ENCODE data around the gene DAW1. TPM values are rescaled to one million over a fixed set of nuclear protein-coding genes. Genes with fewer than 3 reads are reported as not detected.

The DAW1 gene
- total RNA-seq, 1 experiment from 2014 or later, result 0.37 TPM

GRCh38 chr2:227888289-227888688, 16.9 kb downstream of the DAW1 start:
- Histone ChIP-seq H3K23ac (ENCODE audit: insufficient read length, low read depth, low read length) (no peak overlapping the region), H3K79me2 (ENCODE audit: insufficient read depth, low read length) (no peaks in the 10 kb centered on the region), H3K4ac (ENCODE audit: low read depth, low read length) (no peak overlapping the region), H3K27me3 (ENCODE audit: insufficient read depth, low read length) (no peaks in the 10 kb centered on the region), H3K79me1 (ENCODE audit: insufficient read depth, low read depth, low read length, poor library complexity, severe bottlenecking) (no peaks in the 10 kb centered on the region), H3K23me2 (ENCODE audit: insufficient read length, low read depth, low read length, poor library complexity, severe bottlenecking) (no peaks in the 10 kb centered on the region), H3K9me3 (ENCODE audit: control insufficient read depth, low read depth, low read length) (no peaks in the 10 kb centered on the region), H3K4me2 (ENCODE audit: insufficient read depth, insufficient read length, low read length) (no peak overlapping the region), H2BK12ac (ENCODE audit: insufficient read length, low read depth, low read length) (no peak overlapping the region), H3K14ac (ENCODE audit: insufficient read depth, low read length) (no peak overlapping the region), H2BK5ac (ENCODE audit: insufficient read length, low read length) (no peak overlapping the region), H3T11ph (ENCODE audit: low read length) (no peak overlapping the region), H2AK5ac (ENCODE audit: insufficient read length, low read length) (no peak overlapping the region), H3K4me1 (ENCODE audit: insufficient read depth, low read length) (no peaks in the 10 kb centered on the region), H2BK15ac (ENCODE audit: low read depth, low read length) (no peak overlapping the region), H3K27ac (ENCODE audit: insufficient read length, low read depth, low read length) (no peak overlapping the region), H4K5ac (ENCODE audit: insufficient read length, low read depth, low read length) (no peak overlapping the region), H3K56ac (ENCODE audit: insufficient read length, low read depth, low read length) (no peak overlapping the region), H3K9ac (ENCODE audit: extremely low read depth, insufficient read length, low read length) (no peak overlapping the region), H2BK20ac (ENCODE audit: low read depth, low read length, poor library complexity, severe bottlenecking) (no peak overlapping the region), H4K8ac (replicated peaks; ENCODE audit: insufficient read length, low read depth, low read length) (no peak overlapping the region), H4K20me1 (ENCODE audit: control insufficient read depth, insufficient read depth, insufficient read length) (no peaks in the 10 kb centered on the region), H3K18ac (ENCODE audit: insufficient read length, low read depth, low read length) (no peak overlapping the region), H4K91ac (ENCODE audit: insufficient read length, low read depth, low read length) (no peak overlapping the region), H2BK120ac (ENCODE audit: low read depth, low read length, poor library complexity, severe bottlenecking) (no peak overlapping the region), H2AFZ (ENCODE audit: low read length) (no peak overlapping the region)
- Mint-ChIP-seq H3K27me3 (ENCODE audit: low read depth) (no peaks in the 10 kb centered on the region; the same call in 1 of the 2 replicates), H3K27ac (no peak overlapping the region), H3K4me3 (no peak overlapping the region), H3K36me3 (ENCODE audit: insufficient read depth in 1 of 3, low read depth in 3 of 3) (no peaks in the 10 kb centered on the region; a peak in 1 of 7 replicates), H3K4me1 (peaks cover 2 to 10% of the 10 kb centered on the region in 2 experiments), H3K9me3 (no peaks in the 10 kb centered on the region)
- peak; percentile 60 for DNase-seq
- TF ChIP-seq CTCF (conservative IDR thresholded peaks at IDR 0.05), result no peak
- no CpG with 5 or more reads among the region's 5 CpGs for WGBS (ENCODE audit: extremely low coverage, insufficient read length, low lambda C conversion rate)

Data from H9 (cell line).